ENCODE results near the gene GALNT9.

The GALNT9 gene

DNA sequence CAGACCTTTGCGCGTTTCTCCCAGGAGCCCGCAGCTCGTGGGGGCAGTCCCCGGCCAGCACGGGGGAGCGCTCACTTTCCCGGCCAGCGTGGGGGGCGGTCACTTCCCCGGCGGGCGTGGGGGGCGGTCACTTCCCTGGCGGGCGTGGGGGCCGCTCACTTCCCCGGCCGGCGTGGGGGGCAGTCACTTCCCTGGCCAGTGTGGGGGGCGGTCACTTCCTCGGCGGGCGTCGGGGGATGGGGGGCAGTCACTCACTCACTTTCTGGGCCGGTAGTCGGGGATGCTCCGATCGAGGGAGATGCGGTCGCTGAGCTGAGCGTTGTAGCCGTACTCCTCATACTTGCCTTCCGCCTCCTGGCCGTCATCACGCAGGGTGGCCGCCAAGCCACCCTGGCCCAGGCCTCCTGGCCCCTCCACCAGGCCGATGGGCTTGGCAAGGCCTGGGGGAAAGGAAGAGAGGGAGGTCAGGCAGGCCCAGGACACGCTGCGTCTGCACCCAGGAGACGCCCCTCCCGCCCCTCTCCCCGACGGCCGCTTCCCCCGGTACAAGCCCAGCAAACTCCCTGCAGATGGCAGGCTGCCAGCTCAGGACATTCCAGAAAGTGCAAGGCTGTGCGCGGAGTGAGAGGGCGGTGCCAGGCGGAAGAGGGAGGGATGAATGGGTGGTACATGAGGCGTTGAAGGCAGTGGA, 43.3 kb downstream of the GALNT9 start:
- 75% methylated on average over 49 of the region's 51 CpGs for WGBS
- H3K23ac ChIP-seq (ENCODE audit: low read length in 2 of 2), result peak overlapping the region in 1 of 2 experiments; percentile 17

DNA sequence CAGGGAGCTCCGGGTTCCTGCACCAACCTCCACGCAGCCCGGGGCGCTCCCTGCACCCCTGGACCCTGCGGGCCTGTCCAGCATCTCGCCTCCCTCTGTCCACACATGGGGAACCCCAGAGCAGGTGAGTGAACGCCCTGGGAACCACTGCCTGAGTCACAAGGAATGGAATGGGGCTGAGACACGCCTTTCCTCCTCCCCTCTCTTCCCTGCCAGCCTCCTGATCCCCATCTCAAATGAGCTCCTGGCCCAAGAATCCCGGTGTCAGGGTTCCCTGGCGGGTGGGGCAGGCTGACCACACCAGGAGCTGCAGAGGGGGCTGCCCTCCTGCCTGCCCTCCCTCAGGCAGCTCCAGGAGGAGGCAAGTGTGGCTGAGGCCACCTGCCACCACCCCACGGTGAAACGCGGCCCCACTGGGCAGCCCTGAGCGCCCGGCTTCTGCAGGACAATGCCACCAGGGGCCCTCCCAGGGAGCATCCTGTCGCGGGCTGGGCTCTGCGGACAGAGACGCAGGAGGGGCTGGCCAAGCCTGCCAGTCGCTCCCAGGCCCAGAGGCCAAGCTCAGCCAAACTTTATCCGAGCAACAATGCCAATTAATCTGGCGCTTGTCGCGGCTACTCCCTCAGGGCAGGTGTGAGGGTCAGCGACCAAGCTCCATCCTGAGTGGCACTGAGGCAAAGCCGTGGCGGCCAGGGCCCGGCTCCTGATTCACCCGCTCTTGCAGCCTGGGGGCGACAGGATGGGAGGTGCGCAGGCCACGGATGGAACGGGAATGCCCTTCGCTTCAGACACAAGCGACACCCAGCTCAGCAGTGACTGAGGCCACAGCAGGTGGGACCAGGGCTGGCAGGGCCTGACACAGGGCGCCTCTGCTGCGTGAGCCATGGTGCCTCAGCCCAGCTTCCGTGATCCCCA, 44.3 kb downstream of the GALNT9 start:
- no peak overlapping the region for H3K23ac ChIP-seq (ENCODE audit: low read length in 2 of 2)
- no peak overlapping the region for H2AK5ac ChIP-seq (ENCODE audit: low read length, severe bottlenecking)
- no peak overlapping the region for H3K27ac ChIP-seq (ENCODE audit: low read length, poor library complexity, severe bottlenecking)
- no peak overlapping the region for H2BK120ac ChIP-seq (ENCODE audit: low read depth, low read length)
- no peak overlapping the region for H3K4me2 ChIP-seq (ENCODE audit: low read length, poor library complexity, severe bottlenecking)
- H4K91ac ChIP-seq (ENCODE audit: low read length), result no peak overlapping the region
- H3K18ac ChIP-seq (ENCODE audit: low read depth in 1 of 2, low read length in 2 of 2), result no peak overlapping the region
- H2BK5ac ChIP-seq (ENCODE audit: low read depth, low read length, poor library complexity, severe bottlenecking), result no peak overlapping the region
- peaks cover 0 to 84% of the 10 kb centered on the region in 2 experiments for H3K27me3 ChIP-seq (ENCODE audit: control insufficient read depth in 1 of 2, insufficient read depth in 1 of 2, low read length in 2 of 2)
- H3K4me1 ChIP-seq (ENCODE audit: control insufficient read depth, insufficient read depth, low read depth, low read length), result peaks cover 6% of the 10 kb centered on the region
- H3K4ac ChIP-seq (ENCODE audit: low read depth in 1 of 2, low read length in 2 of 2), result no peak overlapping the region
- no peaks in the 10 kb centered on the region for H3K79me1 ChIP-seq (replicated peaks; ENCODE audit: low read length, poor library complexity, severe bottlenecking)
- H3K9me3 ChIP-seq (ENCODE audit: control insufficient read depth, low read length), result no peaks in the 10 kb centered on the region
- WGBS, result 83% methylated on average over 38 of the region's 38 CpGs
- H3K36me3 ChIP-seq (ENCODE audit: control insufficient read depth in 1 of 2, insufficient read depth in 2 of 2, low read depth in 1 of 2, low read length in 2 of 2), result no peaks in the 10 kb centered on the region
- H2BK12ac ChIP-seq (ENCODE audit: low read length in 2 of 2), result no peak overlapping the region
- no peak overlapping the region for H3K9ac ChIP-seq (ENCODE audit: low read length)
- H4K8ac ChIP-seq (ENCODE audit: low read length), result no peak overlapping the region
- H2BK15ac ChIP-seq (ENCODE audit: low read depth, poor library complexity, severe bottlenecking), result no peak overlapping the region
- no peak overlapping the region for H3K14ac ChIP-seq (ENCODE audit: low read length in 2 of 2)
- DNase-seq, result no peak
- no peak overlapping the region for H2AFZ ChIP-seq (ENCODE audit: low read depth, low read length)
- H3K4me3 ChIP-seq (ENCODE audit: insufficient read depth in 1 of 2, low read depth in 1 of 2, low read length in 2 of 2), result no peak overlapping the region

More for the DNA sequence above, 43.3 kb downstream of the GALNT9 start:
- H3K18ac ChIP-seq (ENCODE audit: low read depth in 1 of 2, low read length in 2 of 2), result no peak overlapping the region
- H4K8ac ChIP-seq (ENCODE audit: low read length), result no peak overlapping the region
- H3K4me3 ChIP-seq (ENCODE audit: insufficient read depth in 1 of 2, low read depth in 1 of 2, low read length in 2 of 2), result no peak overlapping the region
- no peak overlapping the region for H2AFZ ChIP-seq (ENCODE audit: low read depth, low read length)
- no peak overlapping the region for H3K14ac ChIP-seq (ENCODE audit: low read length in 2 of 2)
- H2BK5ac ChIP-seq (ENCODE audit: low read depth, low read length, poor library complexity, severe bottlenecking), result no peak overlapping the region
- H3K9me3 ChIP-seq (ENCODE audit: control insufficient read depth, low read length), result no peaks in the 10 kb centered on the region
- no peak overlapping the region for H3K4me2 ChIP-seq (ENCODE audit: low read length, poor library complexity, severe bottlenecking)
- H2BK120ac ChIP-seq (ENCODE audit: low read depth, low read length), result no peak overlapping the region
- H3K79me1 ChIP-seq (replicated peaks; ENCODE audit: low read length, poor library complexity, severe bottlenecking), result no peaks in the 10 kb centered on the region
- H3K4ac ChIP-seq (ENCODE audit: low read depth in 1 of 2, low read length in 2 of 2), result no peak overlapping the region
- H3K27ac ChIP-seq (ENCODE audit: low read length, poor library complexity, severe bottlenecking), result no peak overlapping the region
- H3K9ac ChIP-seq (ENCODE audit: low read length), result no peak overlapping the region
- H2BK12ac ChIP-seq (ENCODE audit: low read length in 2 of 2), result no peak overlapping the region
- H3K36me3 ChIP-seq (ENCODE audit: control insufficient read depth in 1 of 2, insufficient read depth in 2 of 2, low read depth in 1 of 2, low read length in 2 of 2), result no peaks in the 10 kb centered on the region
- H3K4me1 ChIP-seq (ENCODE audit: control insufficient read depth, insufficient read depth, low read depth, low read length), result peaks cover 6% of the 10 kb centered on the region
- no peak for DNase-seq
- H4K91ac ChIP-seq (ENCODE audit: low read length), result no peak overlapping the region
- H2AK5ac ChIP-seq (ENCODE audit: low read length, severe bottlenecking), result no peak overlapping the region
- H3K27me3 ChIP-seq (ENCODE audit: control insufficient read depth in 1 of 2, insufficient read depth in 1 of 2, low read length in 2 of 2), result peaks cover 0 to 73% of the 10 kb centered on the region in 2 experiments
- H2BK15ac ChIP-seq (ENCODE audit: low read depth, poor library complexity, severe bottlenecking), result no peak overlapping the region

DNA sequence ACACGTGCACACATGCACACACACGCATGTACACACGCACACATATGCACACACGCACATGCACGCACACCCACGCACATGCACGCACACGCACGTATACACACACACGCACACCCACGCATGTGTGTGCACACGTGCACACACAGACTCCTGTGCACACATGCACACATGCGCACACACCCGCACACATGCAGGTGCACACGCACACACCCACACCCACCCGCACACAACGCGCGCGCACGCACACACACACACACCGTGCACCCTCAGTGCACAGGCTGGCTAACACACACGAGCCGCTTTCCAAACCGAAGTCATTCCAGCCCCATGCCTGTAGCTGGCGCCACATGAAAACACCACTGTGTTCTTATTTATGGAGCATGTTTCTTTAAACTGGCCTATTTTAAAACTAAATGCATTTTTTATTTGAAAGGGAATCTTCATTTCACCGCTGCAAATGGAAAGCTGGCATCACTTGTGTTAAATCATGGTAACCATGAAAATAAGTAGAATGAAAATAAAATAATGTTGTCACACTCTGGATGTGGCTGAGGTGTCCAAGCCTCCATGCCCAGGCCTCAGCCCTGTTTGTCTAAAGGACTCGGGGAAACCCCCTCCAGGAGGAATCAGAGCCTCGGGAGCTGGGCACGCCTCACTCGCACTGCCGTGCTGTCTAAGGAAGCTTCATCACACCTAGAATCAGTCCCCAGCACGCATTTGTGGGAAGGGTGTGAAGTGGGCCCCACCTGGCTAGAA, 45.1 kb downstream of the GALNT9 start:
- H3K27me3 ChIP-seq (ENCODE audit: control insufficient read depth in 1 of 2, insufficient read depth in 1 of 2, low read length in 2 of 2), result peaks cover 0 to 85% of the 10 kb centered on the region in 2 experiments
- H3K9ac ChIP-seq (ENCODE audit: low read length), result no peak overlapping the region
- no peak overlapping the region for H3K4ac ChIP-seq (ENCODE audit: low read depth in 1 of 2, low read length in 2 of 2)
- H3K18ac ChIP-seq (ENCODE audit: low read depth in 1 of 2, low read length in 2 of 2), result no peak overlapping the region
- no peak overlapping the region for H2BK12ac ChIP-seq (ENCODE audit: low read length in 2 of 2)
- DNase-seq, result no peak
- H2BK120ac ChIP-seq (ENCODE audit: low read depth, low read length), result no peak overlapping the region
- no peak overlapping the region for H3K14ac ChIP-seq (ENCODE audit: low read length in 2 of 2)
- no peak overlapping the region for H2AK5ac ChIP-seq (ENCODE audit: low read length, severe bottlenecking)
- WGBS, result 90% methylated on average over 26 of the region's 33 CpGs
- no peak overlapping the region for H3K4me2 ChIP-seq (ENCODE audit: low read length, poor library complexity, severe bottlenecking)
- H3K23ac ChIP-seq (ENCODE audit: low read length in 2 of 2), result no peak overlapping the region
- peaks cover 6% of the 10 kb centered on the region for H3K4me1 ChIP-seq (ENCODE audit: control insufficient read depth, insufficient read depth, low read depth, low read length)
- no peak overlapping the region for H3K27ac ChIP-seq (ENCODE audit: low read length, poor library complexity, severe bottlenecking)
- no peak overlapping the region for H3K4me3 ChIP-seq (ENCODE audit: insufficient read depth in 1 of 2, low read depth in 1 of 2, low read length in 2 of 2)
- H2AFZ ChIP-seq (ENCODE audit: low read depth, low read length), result no peak overlapping the region
- no peaks in the 10 kb centered on the region for H3K36me3 ChIP-seq (ENCODE audit: control insufficient read depth in 1 of 2, insufficient read depth in 2 of 2, low read depth in 1 of 2, low read length in 2 of 2)
- no peak overlapping the region for H2BK5ac ChIP-seq (ENCODE audit: low read depth, low read length, poor library complexity, severe bottlenecking)
- H2BK15ac ChIP-seq (ENCODE audit: low read depth, poor library complexity, severe bottlenecking), result no peak overlapping the region
- H3K79me1 ChIP-seq (replicated peaks; ENCODE audit: low read length, poor library complexity, severe bottlenecking), result no peaks in the 10 kb centered on the region
- no peaks in the 10 kb centered on the region for H3K9me3 ChIP-seq (ENCODE audit: control insufficient read depth, low read length)
- H4K91ac ChIP-seq (ENCODE audit: low read length), result peak overlapping the region; percentile 56
- H4K8ac ChIP-seq (ENCODE audit: low read length), result no peak overlapping the region
